GM23338 (cell line): ENCODE data around the gene RSPH3. TPM values are rescaled to one million over a fixed set of nuclear protein-coding genes. Genes with fewer than 3 reads are reported as not detected.

Experiments
- ATAC-seq: fragments of 200-7000 bp; cut with Tn5 transposase; 3 replicates; pipeline ENCODE4 v1.9.1; 2020
- DNase-seq: peaks from one replicate; pipeline ENCODE4 v3.0.0-alpha.2; 2015; ENCODE audit warnings: low spot score
- H2AFZ ChIP-seq: fragments of 200-600 bp; sonication (generic); 2 replicates; pipeline ENCODE4 v1.8.0; 2016; ENCODE audit warnings: antibody characterized with exemption, mild to moderate bottlenecking, moderate library complexity
- H3F3A ChIP-seq: fragments of 200-600 bp; sonication (generic); replicated peaks from 2 replicates; pipeline ENCODE4 v1.8.0; 2017; ENCODE audit warnings: antibody characterized with exemption, mixed run types, low read depth
- H3K27ac ChIP-seq: fragments of 200-600 bp; sonication (generic); 2 replicates; pipeline ENCODE4 v1.6.1; 2016; ENCODE audit warnings: low read depth
- H3K27me3 ChIP-seq: fragments of 200-600 bp; sonication (generic); 2 replicates; pipeline ENCODE4 v1.8.0; 2016; ENCODE audit warnings: mild to moderate bottlenecking, mixed run types, moderate library complexity; ENCODE audit not compliant: insufficient read depth
- H3K36me3 ChIP-seq: fragments of 200-600 bp; sonication (generic); 2 replicates; pipeline ENCODE4 v1.8.0; 2016; ENCODE audit warnings: mild to moderate bottlenecking; ENCODE audit not compliant: insufficient read depth
- H3K4me1 ChIP-seq: fragments of 200-600 bp; sonication (generic); 2 replicates; pipeline ENCODE4 v1.8.0; 2016; ENCODE audit warnings: mild to moderate bottlenecking, moderate library complexity; ENCODE audit not compliant: insufficient read depth
- H3K4me2 ChIP-seq: fragments of 200-600 bp; sonication (generic); 2 replicates; pipeline ENCODE4 v1.7.1; 2017; ENCODE audit warnings: mixed run types
- H3K4me3 ChIP-seq: fragments of 200-600 bp; sonication (generic); 2 replicates; pipeline ENCODE4 v1.6.1; 2016; ENCODE audit warnings: mixed run types
- H3K79me2 ChIP-seq: fragments of 200-600 bp; sonication (generic); replicated peaks from 2 replicates; pipeline ENCODE4 v1.8.0; 2017; ENCODE audit warnings: mild to moderate bottlenecking; ENCODE audit not compliant: insufficient read depth
- H3K9me2 ChIP-seq: fragments of 200-600 bp; sonication (generic); 2 replicates; pipeline ENCODE4 v1.8.0; 2017; ENCODE audit not compliant: insufficient read depth
- H4K20me1 ChIP-seq: fragments of 200-600 bp; sonication (generic); replicated peaks from 2 replicates; pipeline ENCODE4 v1.8.0; 2017; ENCODE audit warnings: mild to moderate bottlenecking; ENCODE audit not compliant: insufficient read depth
- H3K27ac Mint-ChIP-seq: 2 replicates; pipeline ENCODE4 v1.8.0; 2020; ENCODE audit warnings: inconsistent platforms, mild to moderate bottlenecking, moderate library complexity, mixed read lengths
- H3K27me3 Mint-ChIP-seq: 3 replicates; pipeline ENCODE4 v1.8.0; 2022; ENCODE audit warnings: low read depth, mild to moderate bottlenecking, moderate library complexity, mixed read lengths, inconsistent platforms; ENCODE audit not compliant: insufficient read depth, poor library complexity
- H3K36me3 Mint-ChIP-seq: 3 replicates; pipeline ENCODE4 v1.8.0; 2021; ENCODE audit warnings: low read depth, mild to moderate bottlenecking, inconsistent platforms, moderate library complexity, mixed read lengths
- H3K4me1 Mint-ChIP-seq: 3 replicates; pipeline ENCODE4 v1.8.0; 2020; ENCODE audit warnings: mild to moderate bottlenecking, inconsistent platforms, mixed read lengths
- H3K4me3 Mint-ChIP-seq: 3 replicates; pipeline ENCODE4 v1.8.0; 2021; ENCODE audit warnings: moderate library complexity, mild to moderate bottlenecking, inconsistent platforms, mixed read lengths
- H3K9me3 Mint-ChIP-seq: 3 replicates; pipeline ENCODE4 v1.8.0; 2020; ENCODE audit warnings: moderate library complexity, mild to moderate bottlenecking, inconsistent platforms, mixed read lengths
- CREB1 ChIP-seq: fragments of 250-450 bp; sonication (Bioruptor Pico); IDR thresholded peaks from 2 replicates; pipeline ENCODE4 v1.5.0; 2020; ENCODE audit warnings: low read depth, mild to moderate bottlenecking, moderate library complexity
- CTCF ChIP-seq, 2 experiments: fragments of 200-600 bp in 1 of 2; sonication (generic) in 1 of 2; conservative IDR thresholded peaks; 2 replicates each; pipeline versions ENCODE4 v1.5.1 to v1.6.1; 2016 to 2017; ENCODE audit warnings: antibody characterized with exemption in 2 of 2, low read depth in 2 of 2, mild to moderate bottlenecking in 2 of 2, moderate library complexity in 1 of 2
- ETS1 ChIP-seq: IDR thresholded peaks from 2 replicates; pipeline ENCODE4 v1.6.1; 2016; ENCODE audit warnings: antibody characterized with exemption
- EZH2 ChIP-seq: fragments of 200-600 bp; sonication (generic); IDR thresholded peaks from one replicate; pipeline ENCODE4 v1.8.0; 2017; ENCODE audit warnings: antibody characterized with exemption, mild to moderate bottlenecking, low read depth; ENCODE audit not compliant: unreplicated experiment
- EZH2phosphoT487 ChIP-seq: fragments of 200-600 bp; sonication (generic); IDR thresholded peaks from one replicate; pipeline ENCODE4 v1.8.1; 2018; ENCODE audit warnings: antibody characterized with exemption; ENCODE audit not compliant: unreplicated experiment
- JUNB ChIP-seq: IDR thresholded peaks from one replicate; pipeline ENCODE4 v1.6.1; 2016; ENCODE audit warnings: antibody characterized with exemption; ENCODE audit not compliant: unreplicated experiment
- NANOG ChIP-seq: IDR thresholded peaks from 2 replicates; pipeline ENCODE4 v1.6.1; 2016; ENCODE audit warnings: antibody characterized with exemption, borderline replicate concordance
- POLR2AphosphoS5 ChIP-seq: IDR thresholded peaks from 2 replicates; pipeline ENCODE4 v1.6.1; 2016; ENCODE audit warnings: antibody characterized with exemption, low read depth
- REST ChIP-seq: IDR thresholded peaks from one replicate; pipeline ENCODE4 v1.6.1; 2018; ENCODE audit warnings: antibody characterized with exemption; ENCODE audit not compliant: unreplicated experiment
- STAT1 ChIP-seq: IDR thresholded peaks from one replicate; pipeline ENCODE4 v1.6.1; 2016; ENCODE audit warnings: antibody characterized with exemption; ENCODE audit not compliant: unreplicated experiment
- ZNF331 ChIP-seq: fragments of 250-450 bp; sonication (Bioruptor Pico); IDR thresholded peaks from 2 replicates; pipeline ENCODE4 v1.5.0; 2020; ENCODE audit warnings: low read depth, mild to moderate bottlenecking, moderate library complexity
- ZNF462 ChIP-seq: fragments of 250-450 bp; sonication (Bioruptor Pico); IDR thresholded peaks from 2 replicates; pipeline ENCODE4 v1.5.0; 2020; ENCODE audit warnings: mild to moderate bottlenecking, moderate library complexity
- polyA plus RNA-seq: library from polyadenylated mRNA; unstranded; fragments of >200 nt; fragmentation: Nextera tagmentation; extraction: Ambion mirVana; gene quantifications from 2 replicates; pipeline ENCODE4 v1.2.1, GENCODE V29; 2016
- total RNA-seq: library from RNA; depleted of rRNA; stranded (reverse); fragments of >200 nt; shearing (Covaris generic); gene quantifications from 2 replicates; pipeline ENCODE4 v1.2.3, GENCODE V29; 2014

The RSPH3 gene
- total and polyA plus RNA-seq, 2 experiments from 2014 or later, result 1.7 to 3.9 TPM

- TF ChIP-seq CREB1 (CRISPR knock-in tag), result no peak
These were observed 36.8 kb downstream of the RSPH3 start (continued) for GRCh38 chr6:158963020-158963808.

- H3K27me3 ChIP-seq, result no peaks in the 10 kb centered on the region
- H3K27me3 Mint-ChIP-seq, result peaks cover 6% of the 10 kb centered on the region
- H3K9me3 Mint-ChIP-seq, result peaks cover 9% of the 10 kb centered on the region; the same call in 2 of the 3 replicates
- H3K36me3 Mint-ChIP-seq, result peaks cover 8% of the 10 kb centered on the region; the same call in 2 of the 3 replicates
- ATAC-seq (no peak), DNase-seq (no peak)
- no peak overlapping the region for H3K27ac Mint-ChIP-seq
- H2AFZ ChIP-seq, result no peak overlapping the region
- no peaks in the 10 kb centered on the region for H3K79me2 ChIP-seq
- no peak overlapping the region for H3K4me3 Mint-ChIP-seq
- H3K4me1 ChIP-seq, result no peaks in the 10 kb centered on the region
- no peaks in the 10 kb centered on the region for H3F3A ChIP-seq
- H3K4me2 ChIP-seq, result no peak overlapping the region
- no peaks in the 10 kb centered on the region; the same call in 2 of the 3 replicates for H3K4me1 Mint-ChIP-seq
- no peak overlapping the region for H3K27ac ChIP-seq
- H3K4me3 ChIP-seq, result no peak overlapping the region
- no peaks in the 10 kb centered on the region for H4K20me1 ChIP-seq
- H3K9me2 ChIP-seq, result no peaks in the 10 kb centered on the region; the same call in 1 of the 2 replicates
- H3K36me3 ChIP-seq, result 0 out of 2 replicates have a peak, but pooled peaks cover 1% of the 10 kb centered on the region
- TF ChIP-seq EZH2 (no peak), JUNB (no peak), STAT1 (no peak), ZNF462 (no peak), POLR2AphosphoS5 (no peak), EZH2phosphoT487 (no peak), ZNF331 (CRISPR knock-in tag) (no peak), ETS1 (no peak), REST (no peak), CTCF (conservative IDR thresholded peaks at IDR 0.05; ENCODE audit: low read depth in 2 of 2) (no peak), NANOG (no peak)
These were observed 37.6 kb downstream of the RSPH3 start for GRCh38 chr6:158962371-158962770.
